Activated naive CD4-positive, alpha-beta T cell treated with anti-CD3 and anti-CD28 coated beads, Interleukin-2, amount 50 U/mL, for 24 hours (primary cell): ENCODE measurements around the gene SCAPER.
"Not testable (repeated sequence)": the region's sequence is repeated elsewhere in the genome, so short reads cannot be mapped to it uniquely, and the experiment has no call there.

Experiments
- H3K27ac Mint-ChIP-seq: one replicate; pipeline ENCODE4 v1.8.0; 2021; ENCODE audit warnings: mild to moderate bottlenecking, mixed read lengths
- H3K27me3 Mint-ChIP-seq: one replicate; pipeline ENCODE4 v1.8.0; 2021; ENCODE audit warnings: mixed read lengths
- H3K36me3 Mint-ChIP-seq: one replicate; pipeline ENCODE4 v1.8.0; 2021; ENCODE audit warnings: mixed read lengths
- H3K4me1 Mint-ChIP-seq: one replicate; pipeline ENCODE4 v1.8.0; 2021; ENCODE audit warnings: mixed read lengths
- H3K4me3 Mint-ChIP-seq: one replicate; pipeline ENCODE4 v1.8.0; 2021; ENCODE audit warnings: mild to moderate bottlenecking, mixed read lengths
- H3K9me3 Mint-ChIP-seq: one replicate; pipeline ENCODE4 v1.8.0; 2021; ENCODE audit warnings: mixed read lengths

SCAPER gene

DNA sequence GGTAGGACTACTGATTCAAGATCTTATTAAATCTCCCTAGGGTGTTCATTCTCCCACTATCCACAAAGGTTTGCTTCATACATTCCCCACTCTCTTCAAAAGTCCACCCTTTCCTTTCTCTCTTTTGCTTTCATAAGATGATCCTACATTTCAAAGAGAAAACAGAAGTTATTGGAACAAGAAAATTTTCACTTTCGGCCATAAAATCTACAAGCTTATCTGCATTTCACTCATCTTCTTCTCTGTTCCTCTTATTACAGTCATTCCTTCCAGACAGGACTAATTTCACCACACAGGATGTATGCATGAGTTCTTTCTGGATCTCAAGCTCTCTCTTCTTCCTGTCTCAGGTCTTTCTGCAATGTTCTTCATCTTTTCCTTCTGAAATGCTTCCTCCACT lies 329.9 kb downstream of the SCAPER start:
- Mint-ChIP-seq H3K9me3 (peaks cover 5% of the 10 kb centered on the region), H3K27ac (peak overlapping the region; percentile 39), H3K4me3 (no peak overlapping the region), H3K4me1 (peaks cover 10% of the 10 kb centered on the region), H3K27me3 (no peaks in the 10 kb centered on the region), H3K36me3 (peaks cover 35% of the 10 kb centered on the region)

- peaks cover 5% of the 10 kb centered on the region for H3K9me3 Mint-ChIP-seq
- no peak overlapping the region for H3K27ac Mint-ChIP-seq
- peaks cover 38% of the 10 kb centered on the region for H3K36me3 Mint-ChIP-seq
- peaks cover 3% of the 10 kb centered on the region for H3K4me1 Mint-ChIP-seq
- no peaks in the 10 kb centered on the region for H3K27me3 Mint-ChIP-seq
- H3K4me3 Mint-ChIP-seq = no peak overlapping the region
These were observed 332.2 kb downstream of the SCAPER start for GRCh38 chr15:76572983-76573314.

- Mint-ChIP-seq H3K27ac (no peak overlapping the region), H3K36me3 (peaks cover 30% of the 10 kb centered on the region), H3K27me3 (no peaks in the 10 kb centered on the region), H3K4me1 (no peaks in the 10 kb centered on the region), H3K9me3 (no peaks in the 10 kb centered on the region), H3K4me3 (no peak overlapping the region)
These were observed 338.9 kb downstream of the SCAPER start for GRCh38 chr15:76566276-76566675.

- Mint-ChIP-seq H3K36me3 (peaks cover 26% of the 10 kb centered on the region), H3K27ac (no peak overlapping the region), H3K27me3 (no peaks in the 10 kb centered on the region), H3K4me3 (no peak overlapping the region), H3K4me1 (no peaks in the 10 kb centered on the region), H3K9me3 (no peaks in the 10 kb centered on the region)
These were observed 339.8 kb downstream of the SCAPER start for GRCh38 chr15:76565366-76565765.

- Mint-ChIP-seq H3K4me3 (no peak overlapping the region), H3K27me3 (no peaks in the 10 kb centered on the region), H3K27ac (no peak overlapping the region), H3K4me1 (peaks cover 29% of the 10 kb centered on the region), H3K36me3 (peaks cover 27% of the 10 kb centered on the region), H3K9me3 (no peaks in the 10 kb centered on the region)
These were observed 349.9 kb downstream of the SCAPER start for GRCh38 chr15:76555247-76555646.

DNA sequence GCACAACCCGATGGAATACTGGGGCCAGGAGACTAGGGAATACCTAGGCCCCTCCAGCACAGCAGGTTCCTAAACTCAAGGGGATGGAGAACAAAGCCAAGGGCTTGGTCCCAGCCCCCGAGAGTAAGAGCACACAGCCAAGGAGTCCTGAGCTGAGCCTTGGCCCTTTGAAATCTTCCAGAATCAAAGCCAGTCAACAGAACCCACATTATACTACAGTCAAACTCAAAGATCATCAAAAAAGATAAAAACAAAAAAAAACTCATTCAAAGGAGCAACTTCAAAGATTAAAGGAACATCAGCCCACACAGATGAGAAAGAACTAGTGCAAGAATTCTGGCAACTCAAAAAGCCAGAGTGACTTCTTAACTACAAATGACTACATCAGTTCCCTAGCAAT lies 351.6 kb downstream of the SCAPER start:
- peaks cover 29% of the 10 kb centered on the region for H3K4me1 Mint-ChIP-seq
- H3K4me3 Mint-ChIP-seq = no peak overlapping the region
- no peak overlapping the region for H3K27ac Mint-ChIP-seq
- no peaks in the 10 kb centered on the region for H3K27me3 Mint-ChIP-seq
- peaks cover 27% of the 10 kb centered on the region for H3K36me3 Mint-ChIP-seq
- H3K9me3 Mint-ChIP-seq = no peaks in the 10 kb centered on the region

- Mint-ChIP-seq H3K27ac (no peak overlapping the region), H3K9me3 (no peaks in the 10 kb centered on the region), H3K4me1 (peaks cover 29% of the 10 kb centered on the region), H3K36me3 (peaks cover 29% of the 10 kb centered on the region), H3K27me3 (no peaks in the 10 kb centered on the region), H3K4me3 (no peak overlapping the region)
These were observed 352.0 kb downstream of the SCAPER start for GRCh38 chr15:76553102-76553501.

DNA sequence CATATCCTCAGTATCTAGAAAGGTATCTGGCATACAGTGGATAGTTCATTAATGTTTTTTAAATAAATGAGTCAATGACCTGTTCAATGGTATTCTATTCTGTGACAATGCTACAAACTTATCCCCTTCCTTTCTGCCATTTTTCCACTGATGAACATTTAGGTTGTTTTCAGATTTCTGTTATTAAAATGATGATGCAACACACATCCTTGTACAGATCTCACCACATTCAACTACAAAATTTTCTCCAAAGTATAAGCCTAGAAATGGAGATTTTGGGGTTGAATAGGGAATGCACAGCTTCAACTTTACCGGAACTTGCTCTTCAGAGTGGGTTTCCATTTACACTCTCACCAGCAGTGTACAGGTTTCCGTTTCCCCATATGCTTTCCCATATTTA lies 358.3 kb downstream of the SCAPER start:
- Mint-ChIP-seq H3K27me3 (no peaks in the 10 kb centered on the region), H3K4me3 (no peak overlapping the region), H3K9me3 (no peaks in the 10 kb centered on the region), H3K27ac (no peak overlapping the region), H3K36me3 (peaks cover 28% of the 10 kb centered on the region), H3K4me1 (no peaks in the 10 kb centered on the region)

DNA sequence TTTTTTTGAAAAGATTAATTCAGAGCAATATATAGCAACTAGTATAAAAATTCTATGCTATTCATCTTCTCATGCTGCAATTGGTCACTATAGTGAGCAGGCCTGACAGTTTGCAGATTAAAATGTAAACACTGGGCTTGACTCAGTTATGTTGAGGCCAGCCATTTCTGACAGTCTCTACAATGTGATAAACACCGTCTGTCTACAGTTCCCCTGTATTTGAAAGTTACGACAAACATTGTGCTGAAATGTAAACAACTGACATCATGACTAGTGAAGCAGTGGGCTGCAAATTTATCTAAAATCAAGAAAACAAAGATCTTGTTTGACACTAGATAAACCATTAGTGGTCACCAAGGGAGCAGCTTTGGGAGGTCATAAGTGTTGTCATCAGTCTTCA lies 371.1 kb downstream of the SCAPER start:
- Mint-ChIP-seq H3K27me3 (no peaks in the 10 kb centered on the region), H3K27ac (no peak overlapping the region), H3K4me1 (no peaks in the 10 kb centered on the region), H3K4me3 (no peak overlapping the region), H3K9me3 (peaks cover 3% of the 10 kb centered on the region), H3K36me3 (peaks cover 8% of the 10 kb centered on the region)

GRCh38 chr15:76533060-76533820 lies 371.9 kb downstream of the SCAPER start:
- no peak overlapping the region for H3K27ac Mint-ChIP-seq
- H3K9me3 Mint-ChIP-seq = no peaks in the 10 kb centered on the region
- no peaks in the 10 kb centered on the region for H3K4me1 Mint-ChIP-seq
- peaks cover 4% of the 10 kb centered on the region for H3K36me3 Mint-ChIP-seq
- no peak overlapping the region for H3K4me3 Mint-ChIP-seq
- H3K27me3 Mint-ChIP-seq = no peaks in the 10 kb centered on the region

DNA sequence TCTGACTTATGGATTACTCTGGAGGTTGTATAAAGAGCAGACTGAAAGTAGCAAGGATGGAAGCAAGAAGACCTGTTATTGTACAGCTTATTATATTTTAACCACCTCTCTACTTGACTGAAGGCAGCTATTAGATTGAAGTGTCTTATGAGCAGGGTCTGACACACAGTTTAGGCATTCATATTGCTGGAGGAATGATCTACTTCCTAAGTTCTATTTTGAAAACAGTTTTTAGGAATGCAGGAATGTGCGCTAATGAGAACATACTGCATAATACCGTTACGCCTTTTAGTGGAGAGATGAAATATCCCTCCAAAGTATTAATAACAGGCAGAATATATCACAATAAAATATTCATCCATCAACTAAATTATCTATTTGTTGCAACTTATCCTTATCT lies 375.2 kb downstream of the SCAPER start:
- H3K9me3 Mint-ChIP-seq = no peaks in the 10 kb centered on the region

DNA sequence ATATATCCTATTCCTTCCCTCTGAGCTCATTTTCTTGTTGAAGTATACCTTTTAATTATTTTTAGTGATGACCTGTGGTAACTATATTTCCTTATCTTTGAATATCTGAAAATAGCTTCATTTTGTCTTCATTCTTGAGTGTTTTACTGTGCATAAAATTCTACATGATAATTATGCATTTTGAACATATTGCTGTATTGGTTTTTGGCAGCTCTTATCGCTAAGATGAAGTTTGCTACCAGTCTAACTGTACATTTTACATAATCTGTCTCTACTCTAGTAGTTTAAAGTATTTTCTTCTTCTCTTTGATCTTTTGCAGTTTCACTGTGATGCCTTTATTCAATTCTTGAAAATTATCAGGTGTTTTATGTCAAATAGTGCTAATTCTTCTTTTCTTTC lies 379.0 kb downstream of the SCAPER start:
- no peak overlapping the region for H3K4me3 Mint-ChIP-seq
- no peaks in the 10 kb centered on the region for H3K9me3 Mint-ChIP-seq
- H3K4me1 Mint-ChIP-seq = no peaks in the 10 kb centered on the region
- H3K27ac Mint-ChIP-seq = no peak overlapping the region
- no peaks in the 10 kb centered on the region for H3K27me3 Mint-ChIP-seq
- peaks cover 5% of the 10 kb centered on the region for H3K36me3 Mint-ChIP-seq

More for the DNA sequence above, 375.2 kb downstream of the SCAPER start:
- Mint-ChIP-seq H3K4me1 (no peaks in the 10 kb centered on the region), H3K36me3 (peaks cover 7% of the 10 kb centered on the region), H3K27ac (no peak overlapping the region), H3K4me3 (no peak overlapping the region), H3K27me3 (no peaks in the 10 kb centered on the region)

- no peaks in the 10 kb centered on the region for H3K9me3 Mint-ChIP-seq
- H3K27me3 Mint-ChIP-seq = no peaks in the 10 kb centered on the region
- H3K27ac Mint-ChIP-seq = no peak overlapping the region
- no peaks in the 10 kb centered on the region for H3K4me1 Mint-ChIP-seq
- no peak overlapping the region for H3K4me3 Mint-ChIP-seq
- peaks cover 3% of the 10 kb centered on the region for H3K36me3 Mint-ChIP-seq
These were observed 387.2 kb downstream of the SCAPER start for GRCh38 chr15:76517910-76518309.

GRCh38 chr15:76514282-76514681 lies 390.9 kb downstream of the SCAPER start:
- H3K4me3 Mint-ChIP-seq = no peak overlapping the region

DNA sequence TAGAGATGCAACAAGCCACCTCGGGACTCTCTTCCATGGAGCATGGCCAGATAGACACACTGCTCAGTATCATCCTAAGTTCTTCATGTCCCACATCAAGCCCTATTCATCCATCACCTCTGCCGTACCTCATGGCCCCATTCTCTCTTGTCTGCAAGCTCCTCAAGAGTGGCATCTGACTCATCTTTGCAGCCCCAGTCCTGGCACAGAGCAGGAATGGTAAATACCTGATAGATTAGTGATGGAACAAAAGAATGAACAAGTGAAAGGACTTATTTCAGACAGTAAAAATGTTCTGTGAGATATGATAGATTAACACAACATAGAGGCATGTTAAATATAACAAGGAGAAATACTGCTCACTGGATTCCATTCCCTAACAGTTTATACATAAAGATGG lies 392.2 kb downstream of the SCAPER start:
- H3K27ac Mint-ChIP-seq = no peak overlapping the region
- peaks cover 5% of the 10 kb centered on the region for H3K36me3 Mint-ChIP-seq
- no peak overlapping the region for H3K4me3 Mint-ChIP-seq
- no peaks in the 10 kb centered on the region for H3K27me3 Mint-ChIP-seq
- no peaks in the 10 kb centered on the region for H3K4me1 Mint-ChIP-seq
- H3K9me3 Mint-ChIP-seq = no peaks in the 10 kb centered on the region

More at GRCh38 chr15:76514282-76514681, 390.9 kb downstream of the SCAPER start:
- Mint-ChIP-seq H3K27me3 (no peaks in the 10 kb centered on the region), H3K27ac (no peak overlapping the region), H3K9me3 (no peaks in the 10 kb centered on the region), H3K36me3 (peaks cover 5% of the 10 kb centered on the region), H3K4me1 (no peaks in the 10 kb centered on the region)

- H3K27me3 Mint-ChIP-seq, H3K36me3 Mint-ChIP-seq, H3K4me1 Mint-ChIP-seq, H3K4me3 Mint-ChIP-seq, H3K27ac Mint-ChIP-seq, H3K9me3 Mint-ChIP-seq: not testable (repeated sequence)
These were observed 394.5 kb downstream of the SCAPER start for GRCh38 chr15:76510663-76511062.

DNA sequence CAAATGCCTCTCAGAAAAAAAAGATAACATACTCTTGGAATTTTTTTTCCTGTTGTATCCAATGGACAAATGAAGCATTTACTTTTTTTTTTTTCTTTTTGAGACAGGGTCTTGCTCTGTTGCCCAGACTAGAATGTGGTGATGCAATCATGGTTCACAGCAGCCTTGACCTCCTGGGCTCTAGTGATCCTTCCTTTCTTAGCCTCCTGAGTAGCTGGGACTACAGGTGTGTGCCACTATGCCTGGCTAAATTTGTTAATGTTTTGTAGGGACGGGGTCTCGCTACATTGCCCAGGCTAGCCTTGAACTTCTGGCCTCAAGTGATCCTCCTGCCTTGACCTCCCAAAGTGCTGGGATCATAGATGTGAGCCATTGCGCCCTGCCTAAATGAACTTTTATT lies 401.3 kb downstream of the SCAPER start:
- no peak overlapping the region for H3K27ac Mint-ChIP-seq
- H3K27me3 Mint-ChIP-seq = no peaks in the 10 kb centered on the region
- no peaks in the 10 kb centered on the region for H3K9me3 Mint-ChIP-seq
- H3K4me3 Mint-ChIP-seq = no peak overlapping the region
- H3K4me1 Mint-ChIP-seq = no peaks in the 10 kb centered on the region
- peaks cover 28% of the 10 kb centered on the region for H3K36me3 Mint-ChIP-seq
